HUES48 (cell line): ENCODE data around the gene CCDC57.
A peak's percentile ranks its signal among the peaks of the same experiment; 100 is the strongest.

ENCODE experiments used
- H3K27ac ChIP-seq: one replicate; pipeline ENCODE4 v1.7.0; 2013; ENCODE audit warnings: low read depth, low read length, inconsistent platforms
- H3K27me3 ChIP-seq: 2 replicates; pipeline ENCODE4 v1.6.1; 2013; ENCODE audit warnings: mild to moderate bottlenecking, low read length; ENCODE audit not compliant: control insufficient read depth, insufficient read depth
- H3K36me3 ChIP-seq: 2 replicates; pipeline ENCODE4 v1.6.1; 2013; ENCODE audit warnings: low read length; ENCODE audit not compliant: control insufficient read depth, insufficient read depth
- H3K4me1 ChIP-seq: 2 replicates; pipeline ENCODE4 v1.6.1; 2013; ENCODE audit warnings: mild to moderate bottlenecking, low read length; ENCODE audit not compliant: control insufficient read depth, insufficient read depth
- H3K4me3 ChIP-seq: 2 replicates; pipeline ENCODE4 v1.5.1; 2013; ENCODE audit warnings: mild to moderate bottlenecking, low read depth, low read length
- H3K9ac ChIP-seq: 2 replicates; pipeline ENCODE4 v1.6.1; 2013; ENCODE audit warnings: mild to moderate bottlenecking, low read depth, low read length, moderate library complexity
- H3K9me3 ChIP-seq: 2 replicates; pipeline ENCODE4 v1.6.1; 2013; ENCODE audit warnings: low read length; ENCODE audit not compliant: control insufficient read depth, insufficient read depth

Gene CCDC57

DNA sequence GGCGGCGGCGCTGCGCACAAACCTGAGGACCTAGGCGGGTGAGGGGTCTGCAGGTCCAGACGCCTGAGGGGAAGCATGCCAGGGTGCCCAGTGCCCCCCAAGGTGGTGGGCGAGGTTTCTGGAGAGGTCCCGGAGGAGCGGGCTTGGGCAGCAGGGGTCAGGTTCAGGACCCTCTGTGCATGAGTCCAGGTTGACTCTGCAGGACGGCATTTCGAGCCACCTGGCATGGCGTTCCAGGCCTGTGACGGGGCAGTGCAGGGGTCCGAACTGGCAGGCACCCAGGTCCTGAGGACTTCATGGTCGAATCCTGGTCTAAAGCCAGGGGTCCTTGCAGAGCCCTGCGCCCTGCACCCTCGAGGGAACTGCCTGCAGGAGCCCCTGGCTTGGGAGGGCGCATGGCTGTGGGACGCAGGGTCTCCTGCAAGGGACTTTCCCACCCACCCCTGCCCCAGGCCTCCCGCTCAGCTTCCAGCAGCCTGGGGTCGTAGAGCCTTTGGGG lies 19.7 kb upstream of the CCDC57 start:
- H3K9ac ChIP-seq = no peak overlapping the region
- H3K4me1 ChIP-seq = peaks cover 3% of the 10 kb centered on the region; the same call in 1 of the 2 replicates
- peak overlapping the region; percentile 57; the same call in 1 of the 2 replicates for H3K4me3 ChIP-seq
- H3K9me3 ChIP-seq = no peaks in the 10 kb centered on the region
- H3K27ac ChIP-seq = no peak overlapping the region
- H3K27me3 ChIP-seq = peaks cover 49% of the 10 kb centered on the region
- H3K36me3 ChIP-seq = no peaks in the 10 kb centered on the region

DNA sequence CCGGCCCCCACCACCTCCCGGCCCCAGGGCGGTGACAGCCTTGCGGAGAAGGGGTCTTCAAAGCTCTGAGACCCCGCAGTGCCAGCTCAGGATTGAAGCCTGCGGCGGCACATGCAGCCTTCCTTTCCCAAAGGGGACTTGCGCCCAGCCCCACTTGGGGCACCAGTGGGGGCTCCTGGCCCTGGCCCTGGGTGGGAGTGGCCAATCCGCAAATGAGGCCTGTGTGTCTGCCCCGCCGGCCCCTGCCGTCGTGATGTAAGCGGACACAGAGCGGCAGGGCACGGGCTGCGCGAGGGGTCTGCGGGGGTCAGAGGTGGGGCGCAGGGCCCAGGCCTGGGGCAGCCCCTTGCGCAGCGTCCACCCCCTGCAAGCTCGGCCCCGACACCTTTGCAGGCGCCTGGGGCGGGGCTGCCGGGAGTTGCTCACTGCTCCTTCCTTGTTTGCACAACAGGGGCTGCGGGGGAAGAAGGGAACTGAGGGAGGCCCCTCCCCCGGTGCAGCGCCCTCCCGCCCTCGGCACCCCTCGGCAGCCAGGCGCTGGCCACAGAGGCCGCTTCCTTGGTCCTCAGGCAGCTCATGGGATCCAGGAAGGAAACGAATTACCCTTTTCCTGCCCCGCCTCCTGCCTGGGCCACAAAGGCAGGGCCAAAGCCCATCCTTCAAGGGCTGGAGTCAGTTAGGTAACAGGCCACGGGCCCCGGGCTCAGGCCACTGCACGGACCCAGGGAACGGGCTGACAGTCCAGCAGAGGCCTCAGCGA lies 19.1 kb upstream of the CCDC57 start:
- Histone ChIP-seq H3K4me1 (peaks cover 3% of the 10 kb centered on the region; the same call in 1 of the 2 replicates), H3K27me3 (peaks cover 55% of the 10 kb centered on the region), H3K27ac (peak overlapping the region; percentile 35)

DNA sequence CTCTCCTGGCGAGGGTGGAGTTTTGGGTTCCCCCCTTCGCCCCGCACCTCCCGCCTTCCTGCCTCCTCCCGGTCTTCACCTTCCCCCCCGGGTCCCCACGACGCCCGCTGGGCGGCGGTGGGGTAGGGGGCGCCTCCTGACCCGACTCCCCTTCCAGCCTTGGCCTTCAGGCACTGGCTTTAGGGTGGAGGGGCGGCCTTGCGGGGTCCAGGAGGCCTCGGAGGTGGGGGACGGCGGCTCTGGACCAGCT lies 18.6 kb upstream of the CCDC57 start:
- Histone ChIP-seq H3K4me1 (peaks cover 3% of the 10 kb centered on the region; the same call in 1 of the 2 replicates), H3K36me3 (no peaks in the 10 kb centered on the region)

More for the DNA sequence above, 19.1 kb upstream of the CCDC57 start:
- Histone ChIP-seq H3K9ac (no peak overlapping the region), H3K4me3 (peak overlapping the region; percentile 57), H3K9me3 (no peaks in the 10 kb centered on the region), H3K36me3 (no peaks in the 10 kb centered on the region)

GRCh38 chr17:82230609-82231311 lies 18.1 kb upstream of the CCDC57 start:
- peaks cover 56% of the 10 kb centered on the region for H3K27me3 ChIP-seq
- H3K9ac ChIP-seq = no peak overlapping the region
- no peaks in the 10 kb centered on the region for H3K9me3 ChIP-seq
- H3K4me3 ChIP-seq = peak overlapping the region; percentile 57; the same call in 1 of the 2 replicates
- H3K27ac ChIP-seq = no peak overlapping the region
- no peaks in the 10 kb centered on the region; the same call in 1 of the 2 replicates for H3K4me1 ChIP-seq
- H3K36me3 ChIP-seq = no peaks in the 10 kb centered on the region

More for the DNA sequence above, 18.6 kb upstream of the CCDC57 start:
- Histone ChIP-seq H3K27me3 (peaks cover 56% of the 10 kb centered on the region), H3K27ac (no peak overlapping the region), H3K9ac (no peak overlapping the region), H3K9me3 (no peaks in the 10 kb centered on the region), H3K4me3 (peak overlapping the region; percentile 57)

DNA sequence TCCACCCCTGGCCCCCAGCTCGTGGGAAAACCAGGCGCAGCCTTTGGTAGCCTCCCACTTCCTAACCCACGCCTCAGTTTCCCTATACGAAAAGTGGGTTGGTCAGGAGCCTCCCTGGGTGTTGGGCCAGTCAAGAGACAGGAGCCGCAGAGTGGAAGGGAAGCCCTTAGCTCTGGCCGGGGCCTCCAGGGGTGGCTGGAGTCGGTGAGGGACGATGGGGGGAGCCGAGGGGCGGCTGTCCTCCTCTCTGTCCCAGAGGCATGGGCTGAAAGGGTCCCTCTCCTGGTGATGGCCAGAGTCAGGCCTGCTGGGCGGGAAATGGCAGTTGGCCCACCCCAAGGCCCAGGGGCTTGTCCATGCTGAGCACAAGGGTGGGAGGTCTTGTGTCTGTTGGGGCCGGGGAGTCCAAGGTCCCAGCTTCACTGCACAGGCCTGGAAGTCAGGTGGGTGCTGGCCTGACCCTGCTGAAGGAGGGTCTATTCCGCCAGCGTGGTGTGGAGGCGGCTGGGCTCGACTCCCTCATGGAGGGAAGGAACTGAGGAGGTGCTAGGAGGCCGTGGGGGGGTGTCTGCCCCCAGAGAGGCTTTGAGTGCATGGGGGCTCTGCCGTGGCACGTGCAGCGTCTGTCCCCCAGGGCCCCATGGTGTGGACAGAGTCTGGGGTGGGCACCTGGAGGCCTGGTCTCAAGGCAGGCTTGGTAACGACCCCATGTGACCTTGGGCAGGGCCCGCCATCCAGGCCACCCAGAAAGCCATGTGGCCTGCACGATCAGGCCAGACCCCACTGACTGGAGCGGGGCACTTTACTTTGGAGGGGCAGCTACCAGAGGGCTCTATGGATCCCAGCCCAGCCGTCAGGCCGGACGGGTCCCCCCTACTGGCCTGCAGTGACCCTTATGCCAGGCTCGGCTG lies 17.3 kb upstream of the CCDC57 start:
- no peaks in the 10 kb centered on the region; the same call in 1 of the 2 replicates for H3K4me1 ChIP-seq
- H3K9ac ChIP-seq = no peak overlapping the region
- peaks cover 56% of the 10 kb centered on the region for H3K27me3 ChIP-seq
- H3K9me3 ChIP-seq = no peaks in the 10 kb centered on the region
- H3K27ac ChIP-seq = no peak overlapping the region
- H3K4me3 ChIP-seq = peak overlapping the region; percentile 58; the same call in 1 of the 2 replicates
- no peaks in the 10 kb centered on the region for H3K36me3 ChIP-seq

GRCh38 chr17:82228842-82229697 lies 16.4 kb upstream of the CCDC57 start, which contains the start of gene SLC16A3:
TSS of gene SLC16A3 (plus strand) at chr17:82229042. CDS start at chr17:82236009, 6,967 bp downstream.
- Histone ChIP-seq H3K4me1 (no peaks in the 10 kb centered on the region; the same call in 1 of the 2 replicates), H3K9ac (no peak within 1 kb of the TSS), H3K9me3 (no peaks in the 10 kb centered on the region), H3K27ac (no peak within 1 kb of the TSS), H3K36me3 (no peaks in the 10 kb centered on the region), H3K4me3 (peak within 1 kb of the TSS; percentile 58), H3K27me3 (peaks cover 56% of the 10 kb centered on the region)

- Histone ChIP-seq H3K36me3 (no peaks in the 10 kb centered on the region), H3K27me3 (peaks cover 56% of the 10 kb centered on the region), H3K27ac (no peak overlapping the region), H3K9me3 (no peaks in the 10 kb centered on the region), H3K9ac (no peak overlapping the region), H3K4me3 (peak overlapping the region; percentile 58), H3K4me1 (no peaks in the 10 kb centered on the region; the same call in 1 of the 2 replicates)
Observed at GRCh38 chr17:82228278-82228841, 15.7 kb upstream of the CCDC57 start.

GRCh38 chr17:82227629-82228277 lies 15.1 kb upstream of the CCDC57 start:
- Histone ChIP-seq H3K36me3 (no peaks in the 10 kb centered on the region), H3K4me1 (no peaks in the 10 kb centered on the region; the same call in 1 of the 2 replicates), H3K4me3 (peak overlapping the region; percentile 58; the same call in 1 of the 2 replicates), H3K27me3 (peaks cover 56% of the 10 kb centered on the region), H3K9ac (no peak overlapping the region), H3K9me3 (no peaks in the 10 kb centered on the region), H3K27ac (no peak overlapping the region)

GRCh38 chr17:82226809-82227628 lies 14.4 kb upstream of the CCDC57 start:
- peaks cover 51% of the 10 kb centered on the region for H3K27me3 ChIP-seq
- no peak overlapping the region for H3K27ac ChIP-seq
- no peak overlapping the region for H3K9ac ChIP-seq
- H3K4me1 ChIP-seq = no peaks in the 10 kb centered on the region; the same call in 1 of the 2 replicates
- no peaks in the 10 kb centered on the region for H3K9me3 ChIP-seq
- H3K4me3 ChIP-seq = no peak overlapping the region
- H3K36me3 ChIP-seq = no peaks in the 10 kb centered on the region
